K562 (cell line): Measurements from ENCODE around the gene NDUFB7. TPM values are rescaled to one million over a fixed set of nuclear protein-coding genes. Genes with fewer than 3 reads are reported as not detected.
A peak's percentile ranks its signal among the peaks of the same experiment; 100 is the strongest.

Source experiments
- CBX3 ChIP-seq, 2 experiments: IDR thresholded peaks; 1 replicate in 1 of 2; 2 replicates in 1 of 2; pipeline ENCODE4 v1.6.1; 2012; ENCODE audit warnings: inconsistent platforms in 2 of 2, low read length in 2 of 2, borderline replicate concordance in 1 of 2, control low read depth in 1 of 2
- CLOCK ChIP-seq: fragments of 250-450 bp; sonication (Bioruptor Pico); IDR thresholded peaks from 2 replicates; pipeline ENCODE4 v1.4.0; 2020; ENCODE audit warnings: mild to moderate bottlenecking, moderate library complexity, borderline replicate concordance
- CREBBP ChIP-seq: IDR thresholded peaks from one replicate; pipeline ENCODE4 v1.6.1; 2012; ENCODE audit warnings: low read depth, mild to moderate bottlenecking, control low read depth, inconsistent platforms, low read length
- CTBP1 ChIP-seq: fragments of 450-650 bp; IDR thresholded peaks from 2 replicates; pipeline ENCODE4 v1.6.1; 2016; ENCODE audit warnings: borderline replicate concordance
- GTF2A2 ChIP-seq: IDR thresholded peaks from 2 replicates; pipeline ENCODE4 v1.6.1; 2016; ENCODE audit warnings: mild to moderate bottlenecking, missing genetic modification characterization, missing compliant biosample characterization
- MCM2 ChIP-seq: fragments of 450-650 bp; IDR thresholded peaks from 2 replicates; pipeline ENCODE4 v1.6.1; 2017; ENCODE audit warnings: low read depth, mild to moderate bottlenecking
- MIER1 ChIP-seq: fragments of 450-650 bp; IDR thresholded peaks from 2 replicates; pipeline ENCODE4 v1.6.1; 2016; ENCODE audit warnings: antibody characterized with exemption, mild to moderate bottlenecking, low read depth
- NR0B1 ChIP-seq: fragments of 450-650 bp; IDR thresholded peaks from one replicate; pipeline ENCODE4 v1.6.1; 2018; ENCODE audit warnings: mild to moderate bottlenecking, moderate library complexity; ENCODE audit not compliant: partially characterized antibody
- POLR2G ChIP-seq: fragments of 200-400 bp; formaldehyde crosslinking; IDR thresholded peaks from 2 replicates; pipeline ENCODE4 v1.6.1; 2017; ENCODE audit warnings: low read depth, mild to moderate bottlenecking, antibody characterized with exemption, low read length, moderate library complexity
- PRDM10 ChIP-seq: fragments of 450-650 bp; IDR thresholded peaks from 2 replicates; pipeline ENCODE4 v1.6.1; 2018; ENCODE audit not compliant: partially characterized antibody
- PTRF ChIP-seq: fragments of 450-650 bp; IDR thresholded peaks from 2 replicates; pipeline ENCODE4 v1.6.1; 2016; ENCODE audit warnings: mild to moderate bottlenecking, missing genetic modification characterization, missing compliant biosample characterization
- USF1 ChIP-seq: sonication (generic); formaldehyde crosslinking; IDR thresholded peaks from 2 replicates; pipeline ENCODE4 v1.9.0; 2022; ENCODE audit warnings: mild to moderate bottlenecking, missing genetic modification reagents
- USF2 ChIP-seq: sonication (generic); formaldehyde crosslinking; IDR thresholded peaks from 2 replicates; pipeline ENCODE4 v1.5.0; 2020; ENCODE audit warnings: missing genetic modification reagents
- ZNF253 ChIP-seq: fragments of 250-450 bp; sonication (Bioruptor Pico); conservative IDR thresholded peaks from 2 replicates; pipeline ENCODE4 v1.6.1; 2021; ENCODE audit warnings: mild to moderate bottlenecking
- ZNF639 ChIP-seq, 2 experiments: fragments of 200-800 bp in 1 of 2; sonication (Bioruptor generic) in 1 of 2; sonication (generic) in 1 of 2; formaldehyde crosslinking in 1 of 2; IDR thresholded peaks in 1 of 2; conservative IDR thresholded peaks in 1 of 2; 2 replicates each; pipeline versions ENCODE4 v1.5.0 to v1.6.1; 2016 to 2020; ENCODE audit warnings: missing compliant biosample characterization in 1 of 2, missing genetic modification characterization in 1 of 2, missing genetic modification reagents in 1 of 2
- polyA plus RNA-seq, 8 experiments: library from polyadenylated mRNA; depleted of rRNA in 4 of 8; stranded (reverse) in 5 of 8; unstranded in 3 of 8; fragments of >200 nt; fragmentation: Nextera tagmentation in 2 of 8; fragmentation: Illumina TruSeq in 1 of 8; extraction: Ambion mirVana in 2 of 8; extraction: Trizol in 1 of 8; gene quantifications; 2 replicates each; pipeline versions ENCODE4 v1.2.1 to v1.2.3, GENCODE V29; 2011 to 2014; ENCODE audit warnings: inconsistent platforms in 1 of 8, missing spikeins in 1 of 8
- total RNA-seq, 7 experiments: library from RNA; depleted of rRNA in 6 of 7; stranded (reverse); fragments of >200 nt in 6 of 7; fragmentation: Illumina TruSeq in 2 of 7; extraction: Trizol in 2 of 7; gene quantifications; 2 replicates each; pipeline versions ENCODE4 v1.2.1 to v1.2.3, GENCODE V29; 2011 to 2021; ENCODE audit warnings: low replicate concordance in 1 of 7

The NDUFB7 gene
- total and polyA plus RNA-seq, 9 of the 15 experiments (the other 6 are each of a cell fraction or from before 2014, with no cell fraction given) = 14.9 to 842 (median 137) TPM

- TF ChIP-seq NR0B1 = no peak
- TF ChIP-seq ZNF253 (CRISPR knock-in tag) = no peak
- TF ChIP-seq CREBBP = no peak
- peak; percentile 98 for TF ChIP-seq CTBP1
- no peak for TF ChIP-seq MIER1
- peak; percentile 100 for TF ChIP-seq POLR2G
- no peak for TF ChIP-seq CBX3 (IDR thresholded peaks at IDR 0.05; ENCODE audit: borderline replicate concordance in 1 of 2, low read length in 2 of 2)
- TF ChIP-seq ZNF639 (CRISPR knock-in tag; conservative IDR thresholded peaks at IDR 0.05 in 1 of 2, IDR thresholded peaks at IDR 0.05 in 1 of 2) = no peak
- no peak for TF ChIP-seq MCM2
- TF ChIP-seq CLOCK (CRISPR knock-in tag) = no peak
- peak; percentile 84 for TF ChIP-seq USF1
- no peak; the same call in none of the 2 replicates for TF ChIP-seq USF2
- no peak for TF ChIP-seq PRDM10
- no peak for TF ChIP-seq GTF2A2 (tag)
- no peak for TF ChIP-seq PTRF (tag)
Measured at GRCh38 chr19:14529254-14530004, 42.4 kb downstream of the NDUFB7 start, which contains the start of gene TECR (continued).
